Measurements from ENCODE around the gene WNT1.

Gene WNT1

DNA sequence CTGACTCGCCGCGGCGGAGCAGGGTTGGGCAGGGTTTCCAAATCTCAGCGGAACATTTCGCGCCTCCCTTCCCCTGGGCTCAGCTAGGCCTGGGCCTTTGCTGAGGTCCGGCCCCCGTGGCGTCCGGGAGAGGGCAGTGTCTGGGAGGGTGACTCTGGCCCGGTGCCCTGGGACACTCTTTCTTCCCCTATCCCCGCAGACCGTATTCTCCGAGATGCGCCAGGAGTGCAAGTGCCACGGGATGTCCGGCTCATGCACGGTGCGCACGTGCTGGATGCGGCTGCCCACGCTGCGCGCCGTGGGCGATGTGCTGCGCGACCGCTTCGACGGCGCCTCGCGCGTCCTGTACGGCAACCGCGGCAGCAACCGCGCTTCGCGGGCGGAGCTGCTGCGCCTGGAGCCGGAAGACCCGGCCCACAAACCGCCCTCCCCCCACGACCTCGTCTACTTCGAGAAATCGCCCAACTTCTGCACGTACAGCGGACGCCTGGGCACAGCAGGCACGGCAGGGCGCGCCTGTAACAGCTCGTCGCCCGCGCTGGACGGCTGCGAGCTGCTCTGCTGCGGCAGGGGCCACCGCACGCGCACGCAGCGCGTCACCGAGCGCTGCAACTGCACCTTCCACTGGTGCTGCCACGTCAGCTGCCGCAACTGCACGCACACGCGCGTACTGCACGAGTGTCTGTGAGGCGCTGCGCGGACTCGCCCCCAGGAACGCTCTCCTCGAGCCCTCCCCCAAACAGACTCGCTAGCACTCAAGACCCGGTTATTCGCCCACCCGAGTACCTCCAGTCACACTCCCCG lies 3.0 kb downstream of the WNT1 start:
- peak in 1 of 2 donors; percentile 38 for DNase-seq (ENCODE audit: low read depth in 2 of 2)

DNA sequence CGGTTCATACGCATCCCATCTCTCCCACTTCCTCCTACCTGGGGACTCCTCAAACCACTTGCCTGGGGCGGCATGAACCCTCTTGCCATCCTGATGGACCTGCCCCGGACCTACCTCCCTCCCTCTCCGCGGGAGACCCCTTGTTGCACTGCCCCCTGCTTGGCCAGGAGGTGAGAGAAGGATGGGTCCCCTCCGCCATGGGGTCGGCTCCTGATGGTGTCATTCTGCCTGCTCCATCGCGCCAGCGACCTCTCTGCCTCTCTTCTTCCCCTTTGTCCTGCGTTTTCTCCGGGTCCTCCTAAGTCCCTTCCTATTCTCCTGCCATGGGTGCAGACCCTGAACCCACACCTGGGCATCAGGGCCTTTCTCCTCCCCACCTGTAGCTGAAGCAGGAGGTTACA lies 3.6 kb downstream of the WNT1 start:
- DNase-seq (ENCODE audit: low read depth in 2 of 2) = no peak

DNA sequence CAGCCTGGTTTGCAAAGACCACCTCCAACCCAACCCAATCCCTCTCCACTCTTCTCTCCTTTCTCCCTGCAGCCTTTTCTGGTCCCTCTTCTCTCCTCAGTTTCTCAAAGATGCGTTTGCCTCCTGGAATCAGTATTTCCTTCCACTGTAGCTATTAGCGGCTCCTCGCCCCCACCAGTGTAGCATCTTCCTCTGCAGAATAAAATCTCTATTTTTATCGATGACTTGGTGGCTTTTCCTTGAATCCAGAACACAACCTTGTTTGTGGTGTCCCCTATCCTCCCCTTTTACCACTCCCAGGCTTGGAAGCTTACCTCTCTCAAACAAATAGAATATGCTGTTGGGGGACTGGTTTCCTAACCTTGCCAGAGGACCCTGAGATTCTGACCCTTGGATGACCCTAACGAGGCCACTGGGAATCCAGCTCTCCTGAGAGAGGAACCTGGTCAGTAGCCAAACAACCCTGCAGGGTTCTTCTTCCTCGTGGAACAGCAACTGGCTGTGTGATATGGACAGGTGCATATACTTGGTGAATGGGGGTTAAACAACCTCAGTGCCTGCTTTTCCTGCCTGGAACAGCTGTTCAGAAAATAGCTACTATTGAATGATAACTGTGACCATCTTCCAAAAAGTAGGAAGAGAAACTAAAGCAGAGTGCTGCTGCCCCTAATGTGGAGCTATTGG lies 4.4 kb downstream of the WNT1 start:
- no peak for DNase-seq (ENCODE audit: low read depth in 2 of 2)

DNA sequence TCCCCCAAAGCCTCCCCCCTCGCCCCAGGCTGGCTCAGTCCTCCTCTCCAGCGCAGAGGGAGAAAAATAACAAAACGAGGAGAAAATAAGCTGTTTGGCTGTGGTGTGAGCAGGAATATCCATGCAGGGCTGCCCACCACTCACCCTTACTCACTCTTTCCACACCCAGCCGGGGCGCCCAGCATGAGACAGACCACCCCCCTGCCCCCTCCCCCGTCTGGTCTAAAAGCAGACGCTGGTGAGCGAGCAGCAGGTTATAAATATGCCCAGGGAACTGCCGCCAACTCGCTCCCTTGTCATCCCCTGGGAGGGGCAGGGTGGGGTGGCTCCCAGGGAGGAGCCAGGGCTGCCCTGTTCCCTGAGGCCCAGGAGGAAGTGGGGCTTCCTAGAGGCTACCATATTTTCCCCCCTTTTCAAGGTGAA lies 7.4 kb downstream of the WNT1 start:
- no peak for DNase-seq (ENCODE audit: low read depth in 2 of 2)

DNA sequence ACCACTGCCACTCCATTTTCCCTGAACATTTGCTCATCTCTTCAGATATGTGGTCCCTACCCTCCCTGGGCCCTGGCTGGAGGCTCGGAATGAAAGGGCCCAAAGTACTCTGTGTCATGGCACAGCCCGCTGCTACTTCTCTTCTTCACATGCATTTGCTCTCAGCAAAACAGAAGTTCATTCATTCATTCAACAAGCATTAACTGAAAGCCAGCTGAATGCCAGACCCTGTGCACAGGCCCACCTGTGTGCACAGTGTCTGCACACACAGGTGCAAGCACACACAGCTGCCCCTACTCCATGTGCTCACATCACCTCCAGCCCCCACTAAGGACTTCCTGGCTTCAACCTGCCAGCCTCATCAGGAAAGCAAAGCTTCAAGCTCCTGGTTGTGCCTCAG lies 7.8 kb downstream of the WNT1 start:
- no peak for DNase-seq (ENCODE audit: low read depth in 2 of 2)

DNA sequence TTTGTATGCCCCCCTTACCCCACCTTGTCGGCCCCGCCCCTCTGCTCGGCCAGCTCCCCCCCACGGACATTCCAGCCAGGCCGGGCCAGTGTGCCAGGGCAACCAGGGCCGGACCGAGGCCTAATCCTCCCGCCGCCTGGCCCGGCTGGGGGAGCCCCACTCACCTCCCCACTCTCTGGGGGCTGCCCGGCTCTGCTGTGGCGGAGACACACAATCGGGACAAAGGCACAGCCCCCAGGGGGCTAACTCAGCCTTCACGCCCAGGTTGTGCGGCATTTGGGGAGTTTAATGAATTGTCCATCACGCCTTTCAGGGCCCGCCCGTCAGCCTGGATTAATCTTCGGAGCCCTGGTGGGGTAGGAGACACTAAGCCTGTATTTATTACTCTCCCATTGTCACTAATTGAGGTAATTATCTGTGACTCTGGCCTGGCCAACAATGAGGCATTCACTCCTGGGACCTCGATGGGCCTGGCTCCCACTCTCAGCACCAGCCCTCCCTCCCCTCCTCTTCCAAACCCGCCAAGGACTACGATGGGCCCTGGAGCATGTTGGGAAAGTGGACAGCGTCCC lies 8.7 kb downstream of the WNT1 start:
- DNase-seq (ENCODE audit: low read depth in 2 of 2) = no peak

DNA sequence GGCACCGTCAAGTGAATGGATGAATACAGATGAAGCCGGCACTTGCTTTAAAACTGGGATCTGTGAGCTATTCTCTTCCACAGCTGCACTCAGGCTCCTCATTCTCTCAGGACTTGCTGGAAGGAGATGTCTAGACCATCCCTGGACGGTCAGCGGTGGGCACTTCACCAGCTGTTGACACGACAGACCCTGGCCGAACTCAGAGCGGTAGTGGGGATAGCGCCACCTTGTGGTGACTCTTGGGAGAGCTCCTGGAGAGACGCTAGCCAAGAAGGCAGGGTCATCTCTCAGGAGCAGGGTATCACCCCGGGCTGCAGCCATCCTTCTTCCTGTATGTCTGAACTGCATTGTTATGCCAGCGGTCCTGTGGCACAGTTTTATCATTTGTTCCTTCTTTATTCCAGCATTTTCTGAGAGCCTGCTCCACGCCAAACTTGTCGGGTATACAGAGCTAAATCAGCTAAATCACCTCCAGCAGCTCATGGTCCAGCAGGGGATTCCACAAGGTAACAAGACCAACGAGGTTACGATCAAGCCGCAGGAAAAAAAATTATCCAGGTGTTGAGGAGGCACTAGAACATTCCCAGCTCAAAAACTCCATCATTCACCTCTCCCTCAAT lies 10.0 kb downstream of the WNT1 start:
- peak in 1 of 2 donors; percentile 42 for DNase-seq (ENCODE audit: low read depth in 2 of 2)

DNA sequence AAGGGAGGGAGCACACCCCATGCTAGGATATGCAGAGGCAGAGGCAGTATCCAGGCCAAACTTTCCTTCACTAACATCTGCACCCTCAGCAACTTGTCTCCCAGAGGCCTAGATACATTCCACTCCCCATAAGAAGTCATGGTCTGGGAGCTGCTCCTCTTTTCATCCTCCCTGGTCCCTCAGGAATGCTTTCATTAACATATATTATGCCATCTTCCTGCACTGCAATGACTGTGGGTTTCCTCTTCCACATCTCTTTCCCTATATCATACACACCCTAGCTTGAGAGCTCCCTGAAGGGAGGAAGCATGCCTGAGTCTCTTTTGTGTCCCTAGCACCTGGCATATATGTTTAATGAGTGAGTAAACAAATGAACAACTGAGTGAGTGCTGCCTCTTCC lies 12.4 kb downstream of the WNT1 start:
- no peak for DNase-seq (ENCODE audit: low read depth in 2 of 2)

DNA sequence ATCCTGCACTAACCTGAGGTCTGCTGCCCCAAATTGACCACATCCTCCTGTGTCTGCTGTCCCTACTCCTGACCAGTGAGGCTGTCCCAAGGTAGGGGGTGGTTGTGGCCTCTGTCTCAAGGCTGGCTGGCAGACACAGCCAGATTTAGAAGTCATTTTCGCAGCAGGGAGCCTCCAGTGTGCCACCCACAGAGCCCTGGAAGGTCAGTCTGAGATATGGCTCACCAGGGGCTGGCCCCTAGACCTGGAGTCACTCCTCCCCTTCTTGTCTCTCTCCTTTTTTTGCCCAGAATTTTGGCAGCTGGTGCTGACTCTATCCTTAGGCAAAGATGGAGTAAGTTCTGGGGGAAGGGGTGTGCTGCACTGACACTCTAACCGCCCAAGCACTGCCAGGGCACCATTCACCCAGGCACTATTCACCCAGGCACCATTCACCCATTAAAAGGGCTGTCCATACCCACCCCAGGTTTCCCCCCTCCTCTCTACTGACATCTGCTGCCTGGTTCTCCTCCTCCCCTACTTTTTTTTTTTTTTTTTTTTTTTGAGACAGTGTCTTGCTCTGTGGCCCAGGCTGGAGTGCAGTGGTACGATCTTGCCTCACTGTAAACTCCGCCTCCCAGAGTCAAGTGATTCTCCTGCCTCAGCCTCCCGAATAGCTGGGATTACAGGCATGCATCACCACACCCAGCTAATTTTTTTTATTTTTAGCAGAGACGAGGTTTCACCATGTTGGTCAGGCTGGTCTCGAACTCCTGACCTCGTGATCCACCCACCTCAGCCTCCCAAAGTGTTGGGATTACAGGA lies 13.3 kb downstream of the WNT1 start:
- no peak for DNase-seq (ENCODE audit: low read depth in 2 of 2)

DNA sequence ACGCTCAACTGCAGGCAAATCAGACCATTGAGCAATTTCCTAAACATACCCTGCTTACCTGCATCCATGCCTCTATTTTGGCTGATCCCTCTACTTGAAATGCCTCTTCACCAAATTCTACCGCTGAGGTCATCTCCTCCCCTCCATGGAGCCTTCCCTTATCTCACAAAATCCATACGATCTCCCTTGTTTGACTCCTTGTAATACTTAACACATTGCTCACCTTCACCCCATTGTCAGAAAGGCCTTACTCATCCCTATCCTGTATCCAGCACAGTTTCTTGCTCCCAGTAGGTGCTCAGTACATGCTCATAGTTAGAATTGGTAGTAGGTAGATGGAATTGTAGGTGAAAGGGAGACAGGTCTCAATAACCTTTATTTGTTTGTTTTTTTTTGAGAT lies 15.7 kb downstream of the WNT1 start:
- no peak for DNase-seq (ENCODE audit: low read depth in 2 of 2)

DNA sequence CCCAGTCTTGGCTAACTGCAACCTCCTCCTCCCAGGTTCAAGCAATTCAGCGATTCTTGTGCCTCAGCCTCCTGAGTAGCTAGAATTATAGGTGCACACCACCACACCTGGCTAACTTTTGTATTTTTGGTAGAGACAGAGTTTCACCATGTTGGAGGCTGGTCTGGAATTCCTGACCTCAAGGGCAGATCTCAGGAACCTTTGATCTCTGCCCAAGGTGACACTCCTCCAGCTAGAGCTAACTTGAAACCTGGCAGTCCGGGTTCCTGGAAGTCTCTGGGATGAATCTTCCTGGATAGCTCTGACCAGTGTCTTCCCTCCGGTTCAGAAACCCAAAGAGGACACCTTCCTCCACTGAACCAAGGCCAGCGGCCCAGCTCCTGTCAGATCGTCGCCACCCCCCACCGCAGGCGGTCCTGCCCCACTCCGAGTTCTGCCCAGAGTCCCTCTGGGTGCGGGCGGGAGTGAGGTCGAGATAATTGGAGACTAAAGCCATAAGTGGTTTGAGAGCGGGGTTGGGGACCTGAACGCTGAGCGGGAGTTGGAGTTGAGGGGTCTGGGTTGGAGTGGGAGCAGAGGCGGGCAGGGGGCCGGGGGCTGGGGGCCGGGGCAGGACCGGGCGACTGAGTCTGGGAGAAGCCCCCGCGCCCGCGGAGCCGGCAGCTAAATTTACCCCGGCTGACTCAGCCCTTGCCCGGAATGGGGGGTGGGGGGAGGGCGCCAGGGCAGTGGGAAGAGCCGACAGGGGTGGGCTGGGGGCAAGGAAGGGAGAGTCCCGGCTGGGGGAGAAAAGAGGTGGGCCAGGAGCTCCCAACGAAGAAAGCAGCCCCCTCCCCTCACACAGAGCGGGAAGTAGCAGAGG lies 16.3 kb downstream of the WNT1 start:
- no peak for DNase-seq (ENCODE audit: low read depth in 2 of 2)

DNA sequence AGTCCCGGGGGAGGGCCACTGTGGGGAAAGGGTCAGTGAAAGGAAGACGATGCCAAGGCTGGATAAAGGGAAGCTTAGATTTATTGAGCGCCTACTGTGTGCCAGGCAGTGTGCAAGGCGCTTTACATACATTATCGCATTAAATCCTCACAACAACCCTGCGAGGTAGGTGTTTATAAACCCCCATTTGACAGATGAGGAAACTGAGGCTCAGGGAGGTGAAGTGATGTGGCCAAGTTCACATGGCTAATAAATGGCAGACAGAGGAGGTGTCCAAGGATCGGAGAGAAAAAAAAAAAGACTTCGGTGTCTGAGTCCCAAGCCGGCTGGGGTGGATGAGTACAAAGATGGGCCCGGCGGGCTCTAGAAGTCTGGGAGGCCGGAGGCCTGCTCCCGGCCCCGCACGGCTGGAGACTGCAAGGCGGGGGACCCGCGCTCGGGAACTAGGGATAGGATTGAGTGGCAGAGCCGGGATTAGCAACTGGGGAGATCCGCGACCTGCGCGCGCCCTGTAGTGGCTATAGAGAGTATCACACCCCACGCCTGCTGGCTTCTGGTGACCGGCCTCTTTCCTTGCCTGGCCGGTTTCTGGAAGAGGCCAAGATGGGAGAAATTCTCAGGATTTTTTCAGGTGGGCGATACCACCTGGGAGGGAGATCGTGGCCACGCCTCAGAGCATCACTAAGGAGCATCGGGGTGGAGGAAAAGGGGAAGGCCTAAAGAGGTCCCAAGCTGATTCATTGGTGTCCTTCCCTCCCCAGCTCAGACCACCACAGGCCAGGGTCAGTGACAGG lies 17.2 kb downstream of the WNT1 start:
- no peak for DNase-seq (ENCODE audit: low read depth in 2 of 2)

DNA sequence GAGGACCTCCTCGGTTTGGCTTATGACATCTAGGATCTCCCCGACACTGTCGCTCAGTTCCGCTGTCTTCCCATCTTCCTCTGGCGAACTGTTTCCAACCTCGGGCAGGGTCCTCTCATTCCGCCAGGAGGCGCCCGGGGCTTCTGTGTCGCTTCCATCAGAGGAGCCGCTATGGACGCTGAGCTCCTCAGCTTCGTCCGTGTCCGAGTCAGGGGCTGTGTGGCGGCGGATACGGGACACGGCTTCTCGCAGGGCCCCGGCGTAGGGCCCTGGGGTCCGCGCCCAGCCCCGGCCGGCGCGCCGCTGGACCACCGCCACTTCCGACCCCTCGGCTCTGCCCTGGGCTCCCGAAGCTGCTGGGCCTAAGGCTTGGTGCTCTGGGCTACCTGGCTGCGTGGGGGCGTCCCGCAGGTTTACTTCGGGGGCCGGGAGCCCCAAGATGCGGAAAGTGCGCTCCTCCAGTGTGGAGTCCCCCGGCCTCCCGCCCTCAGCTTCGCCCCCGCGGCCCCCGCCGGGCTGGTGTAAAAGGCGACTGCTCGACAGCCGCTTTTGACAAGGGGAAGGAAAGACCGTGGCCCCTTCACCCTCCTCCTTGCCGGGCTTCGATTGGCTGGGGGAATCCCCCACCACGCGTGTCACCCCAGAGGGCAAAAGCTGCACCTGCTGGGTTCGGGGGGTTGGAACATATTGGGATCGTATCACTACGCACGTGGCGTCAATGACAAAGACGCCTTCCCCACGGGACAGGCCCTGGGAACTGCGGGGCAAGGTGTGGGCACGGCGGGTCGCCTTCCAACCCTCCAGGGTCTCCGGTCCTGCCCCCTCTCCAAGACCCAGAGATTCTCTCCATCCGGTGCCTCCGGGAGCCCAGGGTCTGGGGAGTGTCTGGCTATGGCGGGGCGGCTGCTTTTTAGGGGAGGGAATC lies 18.9 kb downstream of the WNT1 start:
- DNase-seq (ENCODE audit: low read depth in 2 of 2) = peak in 1 of 2 donors; percentile 54

DNA sequence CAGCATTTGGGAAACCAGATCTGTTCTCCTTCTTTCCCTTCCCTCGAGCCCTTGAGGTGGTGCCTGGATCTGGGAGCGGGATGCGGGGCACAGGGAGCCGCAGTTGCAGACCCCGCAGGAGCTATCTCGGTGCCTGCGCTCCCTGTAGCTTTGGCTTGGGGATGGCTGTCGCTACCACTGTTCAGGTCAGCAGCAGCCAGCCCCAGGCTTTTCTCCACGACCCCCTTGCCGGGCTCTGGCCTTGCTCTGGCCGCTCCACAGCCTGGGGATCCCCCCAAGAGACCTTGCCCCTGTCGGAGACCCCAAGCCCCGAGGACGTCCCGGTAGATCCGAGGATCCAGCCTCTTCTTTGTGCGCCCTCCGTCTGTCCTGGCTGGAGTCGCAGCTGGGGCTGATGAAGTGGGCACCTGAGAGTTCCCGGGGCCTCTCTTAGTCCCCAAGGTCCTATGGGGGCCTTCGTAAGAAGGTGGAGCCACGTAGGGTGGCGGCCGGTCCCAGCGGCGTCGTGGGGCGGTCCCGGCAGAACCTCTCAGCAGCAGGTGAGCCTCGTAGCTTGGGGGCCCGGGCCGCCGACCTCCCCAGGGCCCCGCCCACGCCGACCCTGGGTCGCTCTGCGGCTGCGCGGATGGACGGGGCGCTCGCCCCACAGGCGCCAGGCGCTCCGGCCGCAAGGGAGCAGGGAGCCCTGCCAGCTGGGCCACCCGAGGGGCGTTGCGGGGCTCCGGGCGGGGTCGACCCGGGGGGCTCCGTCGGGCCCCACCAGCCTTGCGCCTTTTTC lies 19.8 kb downstream of the WNT1 start:
- DNase-seq (ENCODE audit: low read depth in 2 of 2) = peak in 1 of 2 donors; percentile 36

DNA sequence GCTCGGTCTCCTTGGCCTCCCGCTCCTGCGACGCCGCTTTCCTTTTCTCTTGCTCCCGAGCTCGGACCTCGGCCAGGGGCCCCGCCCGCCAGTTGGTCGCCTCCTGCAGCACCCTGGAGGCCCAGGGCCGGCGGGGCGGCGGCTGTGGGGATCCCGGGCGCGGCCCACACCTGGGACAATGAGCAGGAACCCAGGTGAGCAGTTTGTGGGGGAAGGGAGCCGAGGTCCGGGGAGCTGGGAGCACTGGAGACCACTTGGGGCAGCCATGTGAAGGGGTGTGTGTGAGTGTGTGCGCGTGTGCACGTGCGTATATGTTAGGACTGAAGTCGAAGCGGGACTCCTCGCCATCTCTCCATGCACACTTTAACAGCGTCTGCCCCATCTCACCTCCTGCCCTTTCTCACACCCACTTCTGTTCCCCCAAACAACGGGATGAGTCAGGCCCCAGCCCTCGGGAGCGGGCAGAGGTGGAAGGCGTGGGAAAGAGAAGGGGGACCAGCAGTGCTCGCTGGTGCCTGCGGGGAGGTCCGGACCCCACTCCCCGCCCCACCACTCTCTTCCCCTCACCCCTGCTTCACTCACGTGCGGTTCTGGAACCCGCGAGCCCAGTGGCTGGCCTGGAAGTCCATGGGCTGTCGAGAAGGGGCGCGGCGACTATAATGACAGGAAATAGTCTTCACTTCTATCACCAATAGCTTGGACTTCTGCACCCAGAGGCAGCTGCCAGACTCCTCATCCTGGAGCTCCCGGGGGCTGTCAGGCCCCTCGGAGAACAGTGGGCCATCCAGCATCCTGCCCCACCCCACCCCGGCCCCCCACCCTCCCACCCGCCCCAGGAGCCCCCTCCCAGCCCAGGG lies 20.6 kb downstream of the WNT1 start:
- DNase-seq (ENCODE audit: low read depth in 2 of 2) = peak; percentile 7 to 21

DNA sequence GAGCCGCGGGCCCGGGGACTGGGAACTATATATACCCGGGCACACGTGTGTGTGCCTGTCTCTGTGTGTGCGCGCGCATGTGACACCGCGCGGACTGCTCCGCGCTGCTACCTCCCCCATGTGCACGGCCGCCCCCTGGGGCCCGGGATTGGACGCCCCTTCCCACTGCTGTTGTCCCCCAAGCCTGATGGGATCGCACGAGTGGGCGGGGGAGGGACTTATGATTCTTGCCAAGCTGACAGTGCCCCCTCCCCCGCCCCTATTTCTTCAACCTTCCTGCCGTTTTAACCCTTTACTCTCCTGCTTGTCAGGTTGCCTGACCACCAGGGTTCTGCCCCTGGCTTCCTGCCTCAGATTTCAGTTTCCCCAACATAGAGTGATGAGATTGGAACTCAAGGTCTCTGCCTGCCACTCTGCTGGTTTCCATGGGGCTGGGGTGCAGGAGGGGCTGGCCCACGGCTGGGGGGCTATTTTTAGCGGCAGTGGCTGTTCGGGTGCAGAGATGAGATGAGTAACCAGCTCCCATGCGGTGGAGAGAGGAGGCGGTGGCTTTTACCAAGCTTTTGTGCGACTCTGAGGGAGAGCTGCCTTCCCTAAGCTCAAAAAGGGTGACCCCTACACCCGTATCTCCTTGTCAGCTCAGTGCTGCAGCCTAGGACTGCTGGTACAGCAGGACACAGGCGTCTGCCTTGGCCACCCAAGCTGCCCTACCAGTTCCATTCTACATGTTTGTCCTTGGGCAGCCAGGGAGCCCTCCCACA lies 21.4 kb downstream of the WNT1 start, which contains the start of gene DDN:
DDN (minus strand) TSS at position 5 of the 761 bp plus-strand sequence. CDS start 88 bp downstream, outside the sequence.
- peak; percentile 12 to 39 for DNase-seq (ENCODE audit: low read depth in 2 of 2)

Data from stimulated activated CD8-positive, alpha-beta memory T cell treated with anti-CD3 and anti-CD28 coated beads, Interleukin-7, amount 100 ng/mL, for 4 hours (primary cell).